ENCODE data around the gene SNRPE. TPM values are rescaled to one million over a fixed set of nuclear protein-coding genes. Genes with fewer than 3 reads are reported as not detected.

The SNRPE gene
- polyA plus RNA-seq, 3 donors, result 235 to 285 (median 258) TPM

Other genes with a start within 250 kb of the SNRPE start
- 10 to 100 TPM; 62.6 to 66.1 (median 62.6) TPM for gene ATP2B4, start 234.8 kb upstream of the SNRPE start, polyA plus RNA-seq (ENCODE audit: insufficient read length in 3 of 3)
- under 1 TPM; 0.07 to 0.19 (median 0.18) TPM for gene LAX1, start 96.4 kb upstream of the SNRPE start, polyA plus RNA-seq (ENCODE audit: insufficient read length in 3 of 3)
- gene ZBED6, start 66.0 kb upstream of the SNRPE start, polyA plus RNA-seq (ENCODE audit: insufficient read length in 3 of 3), result 10 to 100 TPM; 12.7 to 24.2 (median 17.3) TPM
- 100 to 1,000 TPM; 136 to 168 (median 155) TPM for gene ZC3H11A, start 66.0 kb upstream of the SNRPE start, polyA plus RNA-seq (ENCODE audit: insufficient read length in 3 of 3)
- 10 to 100 TPM; 56.7 to 60.2 (median 58.2) TPM for gene SOX13, start 211.5 kb downstream of the SNRPE start, polyA plus RNA-seq (ENCODE audit: insufficient read length in 3 of 3)

Measured in renal pelvis (tissue), 3 donors.